Trophoblast cell (in vitro differentiated cells and primary cell): Measurements from ENCODE around the gene PCDHA8.
A peak's percentile ranks its signal among the peaks of the same experiment; 100 is the strongest.
"Not testable (repeated sequence)": the region's sequence is repeated elsewhere in the genome, so short reads cannot be mapped to it uniquely, and the experiment has no call there.

Source experiments
- DNase-seq, 2 donors: peaks; one replicate each; pipeline ENCODE4 v3.0.0-alpha.2; 2016
- H2AFZ ChIP-seq: 2 replicates; pipeline ENCODE4 v1.6.1; 2013; ENCODE audit warnings: low read length, moderate library complexity, mild to moderate bottlenecking; ENCODE audit not compliant: insufficient read depth, poor library complexity
- H2AK5ac ChIP-seq: 2 replicates; pipeline ENCODE4 v1.6.1; 2013; ENCODE audit warnings: mild to moderate bottlenecking, low read length
- H2BK120ac ChIP-seq: 2 replicates; pipeline ENCODE4 v1.6.1; 2013; ENCODE audit warnings: low read length, mild to moderate bottlenecking, moderate library complexity; ENCODE audit not compliant: insufficient read depth, poor library complexity
- H2BK12ac ChIP-seq: 2 replicates; pipeline ENCODE4 v1.6.1; 2013; ENCODE audit warnings: mild to moderate bottlenecking, low read length, moderate library complexity
- H2BK5ac ChIP-seq: 2 replicates; pipeline ENCODE4 v1.6.1; 2013; ENCODE audit warnings: low read length, low read depth, moderate library complexity, mild to moderate bottlenecking; ENCODE audit not compliant: poor library complexity
- H3K14ac ChIP-seq: 2 replicates; pipeline ENCODE4 v1.6.1; 2013; ENCODE audit warnings: mild to moderate bottlenecking, low read length
- H3K18ac ChIP-seq: 2 replicates; pipeline ENCODE4 v1.6.1; 2013; ENCODE audit warnings: mild to moderate bottlenecking, low read length
- H3K23ac ChIP-seq: 2 replicates; pipeline ENCODE4 v1.6.1; 2013; ENCODE audit warnings: low read length
- H3K27ac ChIP-seq: 2 replicates; pipeline ENCODE4 v1.5.1; 2013; ENCODE audit warnings: low read depth, mild to moderate bottlenecking, inconsistent platforms, low read length, moderate library complexity
- H3K27me3 ChIP-seq: 2 replicates; pipeline ENCODE4 v1.6.1; 2013; ENCODE audit warnings: inconsistent platforms, mild to moderate bottlenecking, low read length, moderate library complexity; ENCODE audit not compliant: insufficient read depth
- H3K36me3 ChIP-seq, 2 experiments: 1 replicate in 1 of 2; 2 replicates in 1 of 2; pipeline ENCODE4 v1.6.1; 2013; ENCODE audit warnings: low read length in 2 of 2, mild to moderate bottlenecking in 2 of 2, moderate library complexity in 1 of 2; ENCODE audit not compliant: insufficient read depth in 2 of 2, control insufficient read depth in 1 of 2
- H3K4ac ChIP-seq: 2 replicates; pipeline ENCODE4 v1.6.1; 2013; ENCODE audit warnings: low read depth, mild to moderate bottlenecking, low read length, moderate library complexity
- H3K4me1 ChIP-seq, 2 experiments: 1 replicate in 1 of 2; 2 replicates in 1 of 2; pipeline ENCODE4 v1.6.1; 2013; ENCODE audit warnings: low read length in 2 of 2, mild to moderate bottlenecking in 2 of 2, moderate library complexity in 1 of 2; ENCODE audit not compliant: insufficient read depth in 2 of 2, control insufficient read depth in 1 of 2
- H3K4me2 ChIP-seq: 2 replicates; pipeline ENCODE4 v1.6.1; 2013; ENCODE audit warnings: inconsistent platforms, mild to moderate bottlenecking, low read length, moderate library complexity
- H3K4me3 ChIP-seq: 2 replicates; pipeline ENCODE4 v1.5.1; 2013; ENCODE audit warnings: mild to moderate bottlenecking, low read depth, low read length, inconsistent platforms
- H3K79me1 ChIP-seq: one replicate; pipeline ENCODE4 v1.6.1; 2013; ENCODE audit warnings: low read length
- H3K79me2 ChIP-seq: 2 replicates; pipeline ENCODE4 v1.6.1; 2013; ENCODE audit warnings: low read length, mild to moderate bottlenecking; ENCODE audit not compliant: control insufficient read depth, insufficient read depth, poor library complexity
- H3K9ac ChIP-seq: 2 replicates; pipeline ENCODE4 v1.6.1; 2013; ENCODE audit warnings: mild to moderate bottlenecking, low read length
- H3K9me3 ChIP-seq: 2 replicates; pipeline ENCODE4 v1.6.1; 2013; ENCODE audit warnings: low read depth, mild to moderate bottlenecking, control low read depth, inconsistent platforms, low read length; ENCODE audit not compliant: insufficient read depth
- H4K12ac ChIP-seq: 2 replicates; pipeline ENCODE4 v1.6.1; 2013; ENCODE audit warnings: low read depth, mild to moderate bottlenecking, low read length, moderate library complexity
- H4K8ac ChIP-seq: 2 replicates; pipeline ENCODE4 v1.6.1; 2013; ENCODE audit warnings: low read depth, mild to moderate bottlenecking, low read length, moderate library complexity
- H4K91ac ChIP-seq: one replicate; pipeline ENCODE4 v1.6.1; 2013; ENCODE audit warnings: low read depth, mild to moderate bottlenecking, low read length, moderate library complexity
- WGBS: extraction: QIAGEN DNeasy Blood & Tissue Kit; methylation state at CpG from one replicate; pipeline ENCODE4 v1.1.7; 2013; ENCODE audit warnings: missing lambda C conversion rate; ENCODE audit not compliant: insufficient read length, insufficient coverage; ENCODE audit errors: extremely low coverage; 5-methylcytosine and 5-hydroxymethylcytosine counted together

Gene PCDHA8

GRCh38 chr5:140802781-140803271 lies 38.2 kb upstream of the PCDHA8 start:
- H2BK5ac ChIP-seq, result no peak overlapping the region
- H2AK5ac ChIP-seq, result no peak overlapping the region
- H3K9ac ChIP-seq, result no peak overlapping the region
- no peak overlapping the region for H3K23ac ChIP-seq
- peaks cover 0 to 6% of the 10 kb centered on the region in 2 experiments for H3K36me3 ChIP-seq
- H3K4me1 ChIP-seq, result no peaks in the 10 kb centered on the region
- no peak overlapping the region for H3K18ac ChIP-seq
- no peak overlapping the region for H4K8ac ChIP-seq
- H3K79me2 ChIP-seq, result no peaks in the 10 kb centered on the region
- H3K27me3 ChIP-seq, result no peaks in the 10 kb centered on the region
- no CpG with 5 or more reads among the region's 53 CpGs for WGBS
- no peak overlapping the region for H2BK12ac ChIP-seq
- no peak overlapping the region for H3K14ac ChIP-seq
- H2AFZ ChIP-seq, result no peak overlapping the region
- DNase-seq, result no peak
- peaks cover 15% of the 10 kb centered on the region for H3K9me3 ChIP-seq
- H3K27ac ChIP-seq, result no peak overlapping the region
- H3K79me1 ChIP-seq, result peaks cover 2% of the 10 kb centered on the region
- peak overlapping the region; percentile 6 for H3K4me3 ChIP-seq
- no peak overlapping the region for H2BK120ac ChIP-seq
- H4K91ac ChIP-seq, result no peak overlapping the region
- H3K4ac ChIP-seq, result no peak overlapping the region
- no peak overlapping the region for H3K4me2 ChIP-seq
- no peak overlapping the region for H4K12ac ChIP-seq

- Histone ChIP-seq H3K23ac (no peak within 1 kb of the TSS), H3K27me3 (no peaks in the 10 kb centered on the region), H4K91ac (no peak within 1 kb of the TSS), H3K9ac (peak within 1 kb of the TSS; percentile 74), H3K14ac (peak within 1 kb of the TSS; percentile 28), H3K36me3 (peaks cover 2 to 6% of the 10 kb centered on the region in 2 experiments), H2AFZ (peak within 1 kb of the TSS; percentile 77), H2BK12ac (no peak within 1 kb of the TSS), H4K12ac (peak within 1 kb of the TSS; percentile 65), H3K9me3 (peaks cover 24% of the 10 kb centered on the region), H2AK5ac (no peak within 1 kb of the TSS), H3K27ac (no peak within 1 kb of the TSS), H3K4ac (no peak within 1 kb of the TSS), H2BK120ac (no peak within 1 kb of the TSS), H3K79me1 (peaks cover 2% of the 10 kb centered on the region), H3K4me2 (peak within 1 kb of the TSS; percentile 70), H3K4me3 (peak within 1 kb of the TSS; percentile 80), H3K18ac (peak within 1 kb of the TSS; percentile 21), H3K4me1 (no peaks in the 10 kb centered on the region), H3K79me2 (no peaks in the 10 kb centered on the region), H4K8ac (peak within 1 kb of the TSS; percentile 77), H2BK5ac (no peak within 1 kb of the TSS)
- WGBS, result no CpG with 5 or more reads among the region's 47 CpGs
- DNase-seq, result peak in 1 of 2 donors; percentile 2
Measured at GRCh38 chr5:140806834-140807775, 33.9 kb upstream of the PCDHA8 start, which contains the start of gene PCDHA4. PCDHA4 (plus strand) TSS chr5:140807068.

GRCh38 chr5:140808241-140808888 lies 32.6 kb upstream of the PCDHA8 start:
- H3K4me2 ChIP-seq, H3K79me1 ChIP-seq: not testable (repeated sequence)
- no CpG with 5 or more reads among the region's 62 CpGs for WGBS

GRCh38 chr5:140808889-140809291 lies 32.1 kb upstream of the PCDHA8 start:
- Histone ChIP-seq H4K12ac (no peak overlapping the region), H4K91ac (no peak overlapping the region), H3K18ac (no peak overlapping the region), H2BK12ac (no peak overlapping the region), H2AFZ (no peak overlapping the region), H3K4ac (no peak overlapping the region), H2BK120ac (no peak overlapping the region), H3K4me1 (no peaks in the 10 kb centered on the region), H3K27me3 (no peaks in the 10 kb centered on the region), H3K9ac (no peak overlapping the region), H2BK5ac (no peak overlapping the region), H3K23ac (no peak overlapping the region), H3K36me3 (peaks cover 0 to 2% of the 10 kb centered on the region in 2 experiments), H3K27ac (no peak overlapping the region), H4K8ac (no peak overlapping the region), H3K79me1 (peaks cover 2% of the 10 kb centered on the region), H3K4me2 (no peak overlapping the region), H3K9me3 (peaks cover 11% of the 10 kb centered on the region), H2AK5ac (no peak overlapping the region), H3K79me2 (no peaks in the 10 kb centered on the region), H3K14ac (no peak overlapping the region), H3K4me3 (no peak overlapping the region)
- WGBS, result no CpG with 5 or more reads among the region's 43 CpGs
- DNase-seq, result no peak

More at GRCh38 chr5:140808241-140808888, 32.6 kb upstream of the PCDHA8 start:
- not testable (repeated sequence) for DNase-seq, H3K4me1 ChIP-seq, H3K4me3 ChIP-seq, H4K91ac ChIP-seq, H3K18ac ChIP-seq, H3K23ac ChIP-seq, H3K27ac ChIP-seq, H4K12ac ChIP-seq, H3K79me2 ChIP-seq, H3K36me3 ChIP-seq, H3K9ac ChIP-seq, H3K4ac ChIP-seq, H2AFZ ChIP-seq, H2BK12ac ChIP-seq, H4K8ac ChIP-seq, H2BK5ac ChIP-seq, H2BK120ac ChIP-seq, H2AK5ac ChIP-seq, H3K27me3 ChIP-seq, H3K14ac ChIP-seq
- peaks cover 11% of the 10 kb centered on the region for H3K9me3 ChIP-seq
